Cardiac septum (tissue), 1 donor: ENCODE results near the gene COL18A1. TPM values are rescaled to one million over a fixed set of nuclear protein-coding genes. Genes with fewer than 3 reads are reported as not detected.

Source experiments
- DNase-seq: peaks from one replicate; pipeline ENCODE4 v3.0.0-alpha.2; 2020; ENCODE audit warnings: low spot score
- intact Hi-C: fragments of 100-400 bp; cut with DNase I; formaldehyde crosslinking; loops from one replicate; pipeline ENCODE4 v1.14.0; 2022
- total RNA-seq: library from RNA; stranded (reverse); fragmentation: NEBNext Ultra II Directional; extraction: Animal tissue kit (Norgen Biotek cat#: 25700); gene quantifications from one replicate; pipeline ENCODE4 v1.2.1, GENCODE V29; 2021
- donor health status: DM: no; HTN: no; CAD: no.

Gene COL18A1
- total RNA-seq, 1 donor from 2014 or later = 77.0 TPM

DNA sequence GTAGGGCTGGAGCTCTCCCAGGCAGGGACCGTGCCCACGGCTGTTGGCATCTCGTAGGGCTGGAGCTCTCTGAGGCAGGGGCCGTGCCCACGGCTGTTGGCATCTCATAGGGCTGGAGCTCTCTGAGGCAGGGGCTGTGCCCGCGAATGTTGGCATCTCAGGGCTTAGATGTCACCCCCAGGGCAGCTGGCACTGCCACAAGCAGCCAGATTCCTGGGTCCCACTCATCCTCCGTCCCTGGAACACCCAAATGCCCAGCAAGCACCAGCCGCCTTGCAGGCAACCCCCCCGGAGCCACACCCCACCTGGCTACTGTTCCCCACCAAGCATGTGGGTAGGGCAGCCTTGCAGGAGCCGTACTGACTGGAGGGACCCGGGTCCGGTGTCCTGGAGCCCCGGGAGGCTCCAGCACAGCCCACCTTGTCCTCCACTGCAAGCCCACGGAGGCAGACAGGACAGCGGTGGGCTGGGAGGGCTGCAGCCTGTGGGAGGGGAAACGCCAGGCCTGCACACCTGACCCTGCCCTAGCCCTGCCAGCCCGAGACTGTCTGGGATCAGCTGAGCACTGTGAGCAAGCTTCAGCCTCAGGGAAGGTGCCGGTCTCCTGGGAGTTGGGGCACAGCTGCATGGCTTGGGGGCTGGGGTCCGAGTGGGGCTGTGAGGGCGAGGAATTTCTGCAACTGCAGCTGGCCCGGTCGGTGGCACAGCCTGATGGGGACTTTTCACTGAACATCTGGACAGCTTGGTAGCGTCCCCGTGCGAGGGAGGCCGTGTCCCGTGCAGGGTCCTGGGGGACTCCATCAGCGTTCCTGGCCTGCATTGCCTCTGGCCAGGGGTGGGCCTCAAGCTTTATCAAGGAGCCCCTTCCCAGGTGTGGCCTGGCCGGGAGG lies 53.6 kb downstream of the COL18A1 start:
- no peak for DNase-seq
- intact Hi-C loops = no loop called here

DNA sequence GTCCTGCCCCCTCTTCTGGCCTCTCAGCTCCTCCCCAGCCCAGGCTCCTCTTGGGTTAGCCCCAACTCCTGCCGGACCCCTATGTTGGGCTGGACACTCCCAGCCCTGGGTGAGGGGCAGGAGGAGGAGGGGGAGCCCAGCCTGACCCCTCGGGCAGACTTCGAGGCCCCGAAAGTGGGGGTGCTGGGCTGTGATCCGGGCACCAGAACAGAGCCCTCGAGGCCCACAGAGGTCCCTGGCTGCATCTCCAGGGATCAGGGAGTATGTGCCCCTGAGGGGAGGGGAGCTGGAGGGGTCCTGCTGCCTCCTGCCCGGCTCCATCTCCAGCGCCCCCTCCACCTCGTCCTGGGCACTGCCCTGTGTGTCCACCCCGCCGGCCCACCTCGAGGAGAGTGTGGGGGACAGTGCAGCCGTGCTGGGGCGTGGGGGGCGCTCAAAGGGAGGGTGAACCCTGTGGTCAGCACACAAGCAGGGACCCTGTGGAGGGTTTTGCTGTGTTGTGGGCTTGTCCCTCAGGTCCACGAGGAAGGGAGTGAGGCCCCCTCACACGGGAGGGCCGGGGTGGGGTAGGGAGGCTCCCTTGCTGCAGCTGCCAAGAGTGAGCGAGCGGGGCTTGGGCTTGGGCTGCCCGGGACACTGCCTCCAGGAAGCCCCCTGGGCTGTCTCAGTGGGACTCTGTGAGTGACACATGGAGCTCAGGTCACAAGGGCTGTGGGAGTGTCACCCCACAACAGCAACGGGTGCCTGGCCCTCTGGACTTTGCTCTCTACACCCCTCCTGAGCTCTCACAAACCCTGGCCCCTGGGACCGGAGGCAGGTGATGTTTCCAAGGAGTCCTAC lies 54.4 kb downstream of the COL18A1 start:
- intact Hi-C loops = no loop called here
- no peak for DNase-seq

- DNase-seq = no peak
- intact Hi-C loops = no loop called here
Measured at GRCh38 chr21:45460011-45460565, 55.1 kb downstream of the COL18A1 start.

GRCh38 chr21:45460611-45461368 lies 55.8 kb downstream of the COL18A1 start:
- intact Hi-C loops = no loop called here
- DNase-seq = no peak

- intact Hi-C loops = no loop called here
- DNase-seq = no peak
Measured at GRCh38 chr21:45461369-45461750, 56.4 kb downstream of the COL18A1 start.

DNA sequence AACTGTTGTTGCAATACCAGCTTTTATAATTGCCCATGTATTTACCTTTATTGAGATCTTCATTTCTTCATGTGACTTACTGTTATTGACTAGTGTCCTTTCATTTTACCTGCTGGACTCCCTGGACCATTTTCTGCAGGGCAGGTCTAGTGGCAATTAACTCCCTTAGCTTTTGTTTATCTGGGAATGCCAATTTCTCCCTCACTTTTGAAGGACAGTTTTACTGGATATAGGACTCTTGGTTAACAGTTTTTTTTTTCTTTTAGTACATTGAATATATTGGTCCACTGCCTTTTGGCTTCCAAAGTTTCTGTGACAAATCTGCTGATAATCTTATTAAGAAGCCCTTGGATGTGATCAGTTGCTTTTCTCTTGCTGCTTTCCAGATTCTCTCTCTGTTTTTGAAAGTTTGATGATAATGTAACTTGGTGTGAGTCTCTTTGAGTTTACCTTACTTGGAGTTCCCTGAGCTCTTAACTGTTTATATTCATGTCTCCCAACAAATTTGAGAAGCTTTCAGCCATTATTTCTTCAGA lies 56.9 kb downstream of the COL18A1 start:
- DNase-seq = no peak
- intact Hi-C loops = no loop called here

DNA sequence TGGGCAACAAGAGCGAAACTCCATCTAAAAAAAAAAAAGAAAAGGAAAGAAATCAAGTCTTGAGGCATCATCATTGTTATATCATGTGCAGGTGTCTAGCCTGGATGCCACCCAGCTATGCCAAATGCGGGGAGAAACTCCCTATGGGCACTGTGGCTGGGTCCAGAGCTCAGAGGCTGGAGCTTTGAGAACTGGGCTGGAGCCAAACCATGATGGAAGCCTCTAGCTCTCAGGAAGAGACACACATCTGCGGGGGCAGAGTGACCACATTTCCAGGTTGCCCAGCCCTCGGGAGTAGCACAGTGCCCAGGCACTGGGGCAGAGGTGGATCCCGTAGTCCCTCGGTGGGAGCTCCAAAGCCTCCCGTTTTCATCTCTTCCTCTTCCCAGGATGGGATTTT lies 58.9 kb downstream of the COL18A1 start:
- DNase-seq = no peak

DNA sequence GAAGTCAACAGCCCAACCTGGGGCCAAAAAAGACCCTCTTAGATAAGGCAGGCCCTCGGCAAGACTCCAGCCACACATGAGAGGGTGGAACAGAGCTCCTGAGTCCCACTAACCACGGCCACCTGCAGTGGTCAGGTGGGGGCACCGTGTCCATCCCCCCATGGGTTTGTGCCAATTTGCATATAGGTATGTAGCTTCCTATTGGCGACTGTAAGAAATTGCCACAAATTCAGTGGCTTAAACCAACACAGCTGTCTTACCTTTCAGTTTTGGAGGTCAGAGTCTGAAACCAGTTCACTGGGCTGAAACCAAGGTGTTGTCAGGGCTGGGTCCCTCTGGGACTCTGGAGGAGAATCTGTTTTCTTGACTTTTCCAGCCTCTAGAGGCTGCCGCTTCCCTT lies 59.3 kb downstream of the COL18A1 start:
- DNase-seq = no peak
- intact Hi-C loops = no loop called here

More for the DNA sequence above, 58.9 kb downstream of the COL18A1 start:
- intact Hi-C loops = no loop called here

- no peak for DNase-seq
- intact Hi-C loops = no loop called here
Measured at GRCh38 chr21:45465105-45465504, 60.1 kb downstream of the COL18A1 start.

GRCh38 chr21:45465611-45466329 lies 60.8 kb downstream of the COL18A1 start:
- intact Hi-C loops = no loop called here
- DNase-seq = no peak

DNA sequence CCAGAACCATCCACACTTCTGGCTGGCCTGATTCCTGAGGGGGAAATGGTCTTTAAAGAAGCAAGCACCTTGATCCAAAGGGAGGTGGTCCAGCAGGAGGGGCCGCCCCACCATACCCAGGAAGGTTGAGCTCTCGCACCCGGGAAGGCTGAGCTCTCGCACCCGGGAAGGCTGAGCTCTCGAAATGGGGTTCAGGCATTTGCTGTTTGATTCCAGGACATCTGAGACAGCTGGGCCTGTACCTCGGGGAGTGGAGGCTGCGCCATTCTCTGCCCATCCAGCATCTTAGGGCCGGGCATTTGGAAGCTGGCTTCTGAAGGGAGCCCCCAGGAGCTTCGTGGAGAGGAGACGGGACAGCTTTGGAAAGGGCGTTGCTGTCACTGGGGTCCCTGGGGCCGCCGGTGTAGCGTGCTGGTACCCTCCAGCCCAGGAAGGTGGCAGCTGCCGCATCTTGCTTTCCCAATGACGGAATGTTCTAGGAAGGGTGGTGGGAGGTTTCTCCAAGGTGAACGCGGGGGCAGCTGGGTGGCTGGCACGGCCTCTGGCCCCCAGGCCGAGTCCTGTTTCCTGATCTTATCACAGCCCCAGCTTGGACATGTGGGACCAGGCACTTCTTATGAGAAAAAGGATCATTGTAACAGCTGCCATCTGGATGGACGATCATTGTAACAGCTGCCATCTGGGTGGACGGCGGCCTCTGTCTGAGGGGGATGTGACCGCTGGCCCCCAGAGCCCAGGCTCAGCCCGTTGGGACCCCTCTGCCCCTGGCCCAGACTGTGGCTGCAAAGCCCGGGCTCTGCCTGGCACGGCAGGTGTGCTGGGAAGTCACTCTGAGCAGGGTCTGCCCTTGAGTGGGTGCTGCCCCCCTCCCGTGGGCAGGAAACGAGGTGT lies 61.6 kb downstream of the COL18A1 start:
- DNase-seq = no peak
- intact Hi-C loops = no loop called here

GRCh38 chr21:45467221-45467779 lies 62.3 kb downstream of the COL18A1 start:
- intact Hi-C loops = no loop called here
- no peak for DNase-seq

- intact Hi-C loops = no loop called here
- no peak for DNase-seq
Measured at GRCh38 chr21:45468051-45468970, 63.3 kb downstream of the COL18A1 start.

- no peak for DNase-seq
- intact Hi-C loops = no loop called here
Measured at GRCh38 chr21:45468971-45469272, 64.0 kb downstream of the COL18A1 start.

DNA sequence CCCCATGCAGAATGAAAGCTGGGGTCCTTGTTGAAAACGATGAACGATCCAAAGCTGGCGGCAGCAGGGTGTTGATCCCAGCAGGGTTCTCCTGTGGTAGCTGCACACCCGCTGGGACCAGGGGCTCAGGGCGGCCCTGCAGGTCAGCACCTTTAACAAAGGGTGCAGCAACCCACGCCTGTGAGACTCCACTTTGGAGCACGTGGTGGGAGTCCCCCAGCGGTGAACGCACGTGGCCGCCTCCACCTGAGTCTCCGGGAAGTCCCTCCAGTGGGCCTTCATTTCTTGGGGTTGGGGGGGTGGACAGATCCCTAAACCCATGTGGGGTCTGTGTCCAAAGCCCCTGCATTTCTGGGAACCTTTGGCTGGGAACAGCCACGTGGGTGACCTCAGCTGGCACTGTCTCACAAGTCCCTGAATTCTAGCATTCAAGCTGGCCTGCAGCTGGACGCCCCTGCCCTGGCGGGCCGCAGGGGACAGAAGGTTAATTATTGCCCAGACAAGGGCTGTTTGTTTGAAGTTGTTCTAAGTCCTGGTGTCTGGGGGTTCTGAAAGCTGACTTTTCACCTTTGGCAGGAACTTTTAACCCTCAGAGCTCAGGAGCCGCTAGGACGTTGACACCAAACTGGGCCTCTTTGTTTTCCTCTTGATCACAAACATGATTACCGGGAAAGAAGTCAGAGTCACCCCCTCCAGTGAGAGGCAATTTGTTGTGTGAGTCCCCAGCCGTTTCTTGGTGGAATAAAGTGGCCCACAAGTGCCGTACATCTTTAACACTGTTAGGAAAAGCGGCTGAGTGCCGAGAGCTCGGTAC lies 64.5 kb downstream of the COL18A1 start:
- intact Hi-C loops = no loop called here
- no peak for DNase-seq

GRCh38 chr21:45470087-45470515 lies 65.1 kb downstream of the COL18A1 start:
- intact Hi-C loops = no loop called here
- no peak for DNase-seq
